A549 treated with RU486 at 1 μM for 4 hours (cell line): ENCODE data around the gene TAF1D. TPM values are rescaled to one million over a fixed set of nuclear protein-coding genes. Genes with fewer than 3 reads are reported as not detected.

Source experiments
- total RNA-seq: library from RNA; stranded (reverse); fragments of 200-300 nt; extraction: Qiagen RNA extraction; gene quantifications from 5 replicates; pipeline ENCODE4 v1.2.3, GENCODE V29; 2022; ENCODE audit warnings: low read depth

The TAF1D gene, protein sequence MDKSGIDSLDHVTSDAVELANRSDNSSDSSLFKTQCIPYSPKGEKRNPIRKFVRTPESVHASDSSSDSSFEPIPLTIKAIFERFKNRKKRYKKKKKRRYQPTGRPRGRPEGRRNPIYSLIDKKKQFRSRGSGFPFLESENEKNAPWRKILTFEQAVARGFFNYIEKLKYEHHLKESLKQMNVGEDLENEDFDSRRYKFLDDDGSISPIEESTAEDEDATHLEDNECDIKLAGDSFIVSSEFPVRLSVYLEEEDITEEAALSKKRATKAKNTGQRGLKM
- total RNA-seq = 54.9 to 102 TPM (median 95.3 TPM) in 5 replicates

DNA sequence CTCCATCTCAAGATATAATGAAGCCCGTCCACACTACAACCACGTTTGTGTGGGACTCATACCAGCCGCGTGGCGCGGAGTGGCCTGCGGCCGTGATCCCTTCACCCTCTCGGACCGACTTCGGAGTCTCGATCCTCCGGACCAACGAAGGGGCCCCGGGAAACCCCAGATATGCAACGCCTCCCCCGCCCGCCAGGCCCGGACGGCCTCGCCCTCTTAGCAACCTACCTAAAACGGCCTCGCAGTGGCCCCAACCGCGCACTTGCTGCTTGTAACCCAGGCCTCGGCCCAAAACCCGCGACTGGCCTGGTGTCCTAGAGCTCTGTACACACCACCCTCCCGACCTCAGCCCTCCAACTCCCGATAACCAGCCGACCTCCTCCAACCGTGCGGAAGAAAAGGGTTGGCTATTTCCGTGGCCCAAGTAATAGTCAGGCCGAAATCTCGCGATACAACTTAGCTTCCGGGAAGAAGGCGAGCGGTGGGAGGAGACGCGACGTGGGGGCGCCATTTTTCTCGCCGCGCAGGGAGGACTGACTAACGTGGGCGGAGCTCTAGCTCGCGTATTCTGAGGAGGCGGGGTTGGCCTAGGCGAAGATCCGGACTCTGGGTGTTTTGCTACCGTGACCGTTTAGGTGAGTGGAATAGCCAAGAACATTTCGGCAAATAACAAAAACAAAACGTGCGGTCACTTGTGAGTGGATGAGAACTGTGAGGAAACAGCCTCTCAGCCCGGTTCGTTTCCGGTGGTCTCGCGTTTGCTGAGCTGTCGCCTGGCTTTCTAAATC lies at the start of gene TAF1D, which contains the start of gene C11orf54:
TAF1D (minus strand) TSS at position 402 of the 788 bp plus-strand sequence. CDS start 2,191 bp downstream, outside the sequence.
C11orf54 (plus strand) TSS at position 579 of the 788 bp plus-strand sequence. CDS start 5,722 bp downstream, outside the sequence.

GRCh38 chr11:93784145-93784934 lies 43.0 kb upstream of the TAF1D start, which contains the start of gene MED17:
TSS of gene MED17 (plus strand) at chr11:93784282. CDS start at chr11:93784514, 232 bp downstream.

Other genes with a start within 250 kb of the TAF1D start
- gene SMCO4, start 198.1 kb downstream of the TAF1D start, total RNA-seq = 11.8 to 20.2 TPM (median 17.4 TPM) in 5 replicates
- gene CEP295, start 79.8 kb downstream of the TAF1D start, total RNA-seq = 4.2 to 7.3 TPM (median 6.3 TPM) in 5 replicates
- 9.7 to 15.8 TPM (median 10.8 TPM) in 5 replicates for gene C11orf54, start 177 bp upstream of the TAF1D start, total RNA-seq
- gene MED17, start 42.8 kb upstream of the TAF1D start, total RNA-seq = 14.7 to 22.6 TPM (median 20.9 TPM) in 5 replicates
- not detected in 5 replicates for gene VSTM5, start 109.1 kb upstream of the TAF1D start, total RNA-seq